HG02678 (cell line): ENCODE results near the gene WWOX.
"Not testable (repeated sequence)": the region's sequence is repeated elsewhere in the genome, so short reads cannot be mapped to it uniquely, and the experiment has no call there.

Source experiments
- ATAC-seq: cut with Tn5 transposase; IDR thresholded peaks from one replicate; pipeline ENCODE4 v1.9.1; 2021; ENCODE audit warnings: mild to moderate bottlenecking, moderate library complexity; ENCODE audit not compliant: unreplicated experiment

The WWOX gene

DNA sequence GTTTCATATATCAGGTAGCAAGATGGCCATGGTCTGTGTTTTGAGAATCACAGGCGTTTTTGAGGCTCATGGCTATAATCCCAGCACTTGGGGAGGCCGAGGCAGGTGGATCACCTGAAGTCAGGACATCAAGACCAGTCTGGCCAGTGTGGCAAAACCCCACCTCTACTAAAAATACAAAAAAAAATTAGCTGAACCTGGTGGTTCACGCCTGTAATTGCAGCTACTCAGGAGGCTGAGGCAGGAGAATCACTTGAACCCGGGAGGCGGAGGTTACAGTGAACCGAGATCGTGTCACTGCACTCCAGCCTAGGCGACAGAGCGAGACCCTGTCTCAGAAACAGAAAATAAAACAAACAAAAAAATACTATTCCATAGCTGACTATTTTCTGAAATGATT, 415.4 kb downstream of the WWOX start:
- not testable (repeated sequence) for ATAC-seq

DNA sequence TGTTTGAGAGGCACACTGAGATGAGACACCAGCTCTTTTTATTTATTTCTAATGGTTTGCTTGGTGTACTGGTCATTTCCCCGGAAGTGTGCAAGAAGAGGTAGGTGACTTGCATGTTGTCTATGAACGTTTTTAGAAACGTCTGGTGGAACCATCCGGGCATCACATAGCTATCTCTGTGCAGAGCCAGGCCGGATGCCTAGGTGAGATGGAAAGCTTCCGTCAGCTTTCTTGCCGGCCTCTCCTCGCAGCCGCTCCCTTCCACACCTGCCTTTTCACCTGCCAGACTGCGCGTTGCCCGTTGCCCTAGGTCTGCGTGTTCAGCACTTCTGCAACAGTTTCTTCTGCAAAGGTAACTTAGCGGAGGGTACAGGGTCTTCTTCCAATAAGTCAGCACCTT, 416.0 kb downstream of the WWOX start:
- no peak for ATAC-seq

DNA sequence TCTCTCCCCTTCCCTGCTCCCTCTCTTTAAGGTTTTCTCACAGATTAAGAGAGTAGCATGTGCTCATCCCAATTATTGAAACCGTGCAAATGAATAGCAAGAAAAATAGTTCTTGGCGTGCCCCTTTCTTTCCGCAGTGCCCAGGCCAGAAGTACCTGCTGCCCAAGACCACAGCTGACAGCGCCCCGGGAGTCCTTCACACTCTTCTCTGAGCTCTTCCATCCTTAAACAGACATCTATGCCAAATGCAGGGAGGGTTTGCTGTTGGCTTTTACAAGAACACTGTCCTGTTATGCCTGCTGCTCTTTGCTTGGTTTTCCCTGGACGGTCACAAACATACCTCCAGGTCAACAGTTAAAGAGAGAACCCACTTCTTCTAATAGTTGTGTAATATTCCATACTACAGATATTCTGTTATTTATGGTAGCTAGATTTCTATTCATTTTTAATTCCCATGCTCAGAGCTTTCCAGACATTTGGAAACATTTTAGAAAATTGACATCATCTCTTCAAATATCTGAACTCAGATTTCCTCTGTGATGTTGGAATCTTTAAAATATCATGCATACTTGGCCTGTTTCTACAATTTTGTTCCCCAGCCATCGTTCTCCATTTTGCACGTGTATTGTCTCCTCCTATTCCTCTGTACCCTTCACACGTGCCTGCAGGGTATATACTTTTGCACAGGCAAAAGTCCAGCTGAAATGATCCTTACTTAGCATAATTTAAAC, 416.7 kb downstream of the WWOX start:
- ATAC-seq, result no peak

DNA sequence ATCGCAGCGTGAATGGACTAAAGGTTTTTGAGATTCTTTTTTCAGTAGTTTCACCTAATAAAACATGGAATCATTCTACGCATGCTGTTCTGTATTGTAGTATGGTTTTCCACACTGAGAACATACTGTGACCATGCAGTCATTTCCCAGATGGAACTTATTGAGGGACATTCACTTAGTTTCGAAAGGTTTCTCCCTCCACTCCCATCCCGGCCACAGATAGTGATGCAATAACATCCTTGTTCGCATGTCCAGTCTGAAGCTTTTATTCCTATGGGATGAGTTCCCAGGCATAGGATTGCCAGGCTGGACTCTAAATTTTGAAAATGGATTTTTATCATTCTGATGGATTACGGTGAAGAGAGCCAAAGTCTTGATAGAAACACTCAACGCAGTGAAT, 420.4 kb downstream of the WWOX start:
- no peak for ATAC-seq

DNA sequence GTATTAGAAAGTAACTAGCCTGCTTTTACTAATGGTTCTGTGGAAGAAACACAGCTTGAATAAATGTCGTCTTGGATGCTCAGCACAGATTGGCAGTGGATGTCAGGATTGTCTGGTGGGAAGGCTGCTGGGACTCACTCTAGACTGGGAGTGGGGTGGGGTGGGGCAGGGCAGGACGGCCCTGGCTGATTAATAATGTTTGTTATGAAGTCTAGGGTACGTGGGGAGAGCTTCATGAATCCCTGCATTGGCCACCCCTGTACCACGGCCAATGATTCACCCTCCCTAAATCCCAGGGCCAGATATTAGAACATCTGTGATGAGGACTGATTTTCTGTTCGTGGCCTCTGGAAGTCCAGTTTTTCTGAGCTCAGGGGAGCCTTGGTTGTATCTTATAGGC, 421.0 kb downstream of the WWOX start:
- ATAC-seq, result no peak

DNA sequence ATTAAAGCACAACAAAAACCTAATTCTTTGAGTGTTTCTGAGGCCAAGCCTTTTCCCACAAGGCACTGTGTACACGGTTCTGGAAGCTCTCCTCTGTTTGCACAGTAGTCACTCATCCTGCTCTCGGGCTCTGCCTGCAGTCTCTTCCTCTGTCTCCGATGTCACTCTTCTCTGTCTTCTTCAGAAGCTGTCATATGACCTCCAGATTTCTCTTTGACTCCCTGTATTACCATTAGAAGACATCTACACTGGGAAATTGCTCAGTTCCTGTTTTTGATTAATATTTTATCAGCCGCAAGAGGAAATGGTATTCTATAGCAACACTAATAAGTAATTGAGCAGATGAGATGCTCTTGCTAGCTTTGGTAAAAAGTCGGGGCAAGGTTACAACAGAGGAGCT, 422.9 kb downstream of the WWOX start:
- peak; percentile 90 for ATAC-seq

DNA sequence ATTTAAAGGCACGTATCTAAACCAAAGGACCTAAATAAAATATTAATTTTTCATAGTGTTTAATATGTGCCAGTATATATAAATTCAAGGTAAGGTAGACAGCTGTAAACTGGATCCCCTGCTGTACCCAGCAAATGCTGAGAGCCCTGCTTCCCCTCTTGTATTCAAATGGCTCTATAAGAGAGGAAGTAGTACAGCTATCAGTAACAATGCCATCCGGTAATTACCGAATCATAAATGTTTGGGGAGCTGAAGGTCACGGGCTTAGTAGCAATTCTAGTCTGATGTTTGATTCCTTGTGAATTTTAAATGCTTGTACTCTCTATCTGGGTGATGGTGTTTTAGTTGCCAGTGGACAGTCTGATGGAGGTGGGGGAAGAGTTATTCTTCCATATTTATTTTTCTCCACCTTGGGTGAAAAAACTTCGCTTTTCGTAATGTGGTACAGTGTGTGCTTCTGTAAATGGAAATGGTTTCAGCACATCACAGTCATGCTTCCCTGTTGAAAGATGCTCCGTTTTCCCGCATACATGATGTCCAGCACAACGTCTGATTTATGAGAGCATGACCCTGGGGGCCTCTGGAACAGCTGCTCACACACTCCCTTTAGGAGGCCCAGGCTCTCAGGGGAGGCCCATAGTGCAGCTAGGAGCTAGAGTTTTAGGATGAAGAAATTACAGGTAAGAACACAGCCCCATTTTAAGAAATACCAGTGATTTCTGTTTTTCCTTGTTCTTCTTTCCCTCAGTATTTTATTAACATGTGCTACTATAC, 423.9 kb downstream of the WWOX start:
- ATAC-seq, result no peak

DNA sequence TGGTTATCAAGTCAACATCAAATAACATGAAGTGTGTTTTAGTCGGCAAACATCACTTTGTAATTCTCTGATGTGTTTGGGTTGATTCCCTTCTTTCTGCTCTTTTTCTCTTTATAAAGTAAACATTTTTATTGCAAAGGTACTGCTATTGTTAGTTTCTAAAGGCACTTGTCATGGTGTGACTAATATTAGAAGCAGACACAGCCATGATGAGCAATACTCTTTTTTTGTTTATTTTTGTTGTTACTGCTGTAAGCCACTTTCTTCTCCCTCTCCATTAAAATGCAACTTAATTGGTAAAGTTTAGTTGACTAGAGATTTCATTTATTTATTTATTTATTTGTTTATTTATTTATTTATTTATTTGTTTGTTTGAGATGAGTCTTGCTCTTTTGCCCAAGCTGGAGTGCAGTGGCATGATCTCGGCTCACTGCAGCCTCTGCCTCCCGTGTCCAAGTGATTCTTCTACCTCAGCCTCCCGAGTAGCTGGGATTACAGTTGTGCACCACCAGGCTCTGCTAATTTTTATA, 424.7 kb downstream of the WWOX start:
- ATAC-seq, result no peak

DNA sequence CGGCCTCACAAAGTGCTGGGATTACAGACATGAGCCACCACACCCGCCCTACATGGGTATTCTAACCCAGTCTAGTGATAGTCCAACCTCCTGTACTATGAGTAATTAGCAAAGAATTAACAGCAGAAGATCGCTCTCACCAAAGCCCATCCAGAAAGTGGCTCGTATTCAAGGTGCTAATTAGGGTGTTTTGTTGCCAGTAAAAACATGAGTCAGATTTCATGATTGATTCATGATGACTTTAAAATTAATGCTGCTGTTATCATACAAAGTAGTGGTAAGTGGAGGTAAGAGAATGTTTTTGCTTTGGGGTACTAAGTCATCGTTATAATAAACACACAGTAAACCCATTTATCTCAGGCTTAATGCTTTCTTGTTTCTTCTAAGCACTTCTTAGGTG, 428.8 kb downstream of the WWOX start:
- ATAC-seq, result no peak

DNA sequence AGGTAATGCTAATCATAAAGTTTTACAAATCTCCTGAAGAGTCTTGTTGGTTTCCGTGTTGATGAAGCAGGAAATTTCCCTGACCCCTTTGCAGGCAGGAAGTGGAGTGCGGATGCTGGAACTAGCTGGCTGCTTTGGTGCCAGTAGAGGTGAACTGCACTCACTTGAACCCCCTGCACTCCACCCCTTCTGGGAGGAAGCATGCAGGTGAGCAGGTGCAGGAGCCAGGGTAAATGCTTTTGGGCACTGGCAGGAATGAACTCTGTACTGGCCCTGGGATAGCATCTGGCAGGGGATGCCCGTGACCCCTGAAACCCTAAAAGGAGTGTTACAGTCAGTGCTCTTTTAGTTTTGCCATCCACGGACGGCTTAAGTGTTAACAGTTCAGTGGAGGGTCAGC, 430.4 kb downstream of the WWOX start:
- ATAC-seq, result no peak

DNA sequence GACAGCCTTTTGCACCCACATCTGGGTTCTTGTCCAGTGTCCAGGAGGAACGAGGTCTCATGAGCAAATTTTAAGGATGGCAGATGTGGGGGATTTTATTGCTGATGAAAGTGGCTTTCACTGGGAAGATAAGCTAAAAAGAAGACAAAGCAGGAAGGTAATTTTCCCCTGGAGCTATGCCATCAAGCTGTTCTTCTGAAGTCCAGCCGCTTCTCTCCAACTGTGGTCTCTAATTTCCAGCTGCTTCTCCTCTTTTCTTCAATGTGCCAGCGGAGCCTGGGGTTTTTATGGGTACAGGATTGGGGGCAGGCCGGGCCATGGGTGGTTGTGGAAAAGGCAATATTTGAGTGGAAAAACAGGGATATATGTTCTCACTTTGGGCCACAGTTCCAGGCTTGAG, 430.8 kb downstream of the WWOX start:
- ATAC-seq, result no peak

DNA sequence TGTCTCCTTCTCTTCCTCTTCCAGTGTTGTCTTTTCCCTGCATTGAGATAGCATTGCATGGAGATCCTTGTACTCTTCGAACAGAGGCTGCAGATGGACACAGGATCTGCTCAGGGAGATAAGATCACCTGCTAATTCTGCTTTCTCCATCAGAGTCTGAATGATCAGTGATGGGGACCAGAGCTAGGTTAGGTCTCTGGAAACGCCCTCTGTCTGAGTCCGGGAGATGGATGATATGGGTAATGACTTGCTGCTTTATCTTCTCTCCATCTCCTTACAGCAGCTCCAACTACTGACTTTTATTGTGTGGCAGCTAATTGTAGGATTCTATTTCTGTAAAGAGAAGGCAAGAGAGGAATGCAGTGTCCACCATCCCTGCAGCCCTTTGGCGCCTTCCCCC, 435.6 kb downstream of the WWOX start:
- ATAC-seq, result no peak

DNA sequence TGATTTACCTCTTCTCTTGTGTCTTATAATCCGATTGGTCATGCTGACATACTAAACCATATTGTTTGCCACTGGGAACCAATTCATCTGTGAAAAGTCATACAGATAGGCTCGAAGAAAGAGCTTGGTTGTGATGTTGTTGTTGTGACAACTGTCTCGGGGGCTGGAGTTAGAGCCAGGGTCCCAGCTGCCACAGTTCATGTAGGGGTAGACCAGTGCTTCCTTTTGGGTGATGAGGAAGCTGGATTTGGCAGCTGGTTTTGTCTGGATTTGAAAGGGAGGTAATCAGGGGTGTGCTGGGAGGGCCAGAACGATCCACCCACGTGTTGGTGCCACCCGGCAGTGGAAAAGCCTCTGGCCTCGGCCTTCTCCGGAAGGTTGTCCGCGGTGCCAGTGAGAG, 438.1 kb downstream of the WWOX start:
- no peak for ATAC-seq

DNA sequence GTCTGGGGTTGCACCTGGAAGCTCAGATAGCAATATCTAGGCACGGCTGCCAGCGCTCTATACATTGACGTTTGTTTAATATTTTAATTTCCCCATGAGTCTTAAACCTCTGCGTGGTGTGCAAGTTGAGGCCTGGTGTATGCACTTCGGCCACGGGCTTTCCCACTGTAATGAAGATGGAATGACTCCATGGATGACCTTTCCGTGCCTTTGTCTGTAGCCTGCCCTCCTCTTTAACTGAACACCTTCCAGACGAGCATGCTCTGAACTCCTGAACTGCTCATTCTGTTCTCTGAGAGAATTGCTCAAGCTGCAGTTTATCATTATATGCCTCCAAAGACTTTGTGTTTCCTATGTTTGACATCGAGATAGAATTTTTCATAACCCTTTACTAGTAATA, 438.8 kb downstream of the WWOX start:
- ATAC-seq, result no peak

DNA sequence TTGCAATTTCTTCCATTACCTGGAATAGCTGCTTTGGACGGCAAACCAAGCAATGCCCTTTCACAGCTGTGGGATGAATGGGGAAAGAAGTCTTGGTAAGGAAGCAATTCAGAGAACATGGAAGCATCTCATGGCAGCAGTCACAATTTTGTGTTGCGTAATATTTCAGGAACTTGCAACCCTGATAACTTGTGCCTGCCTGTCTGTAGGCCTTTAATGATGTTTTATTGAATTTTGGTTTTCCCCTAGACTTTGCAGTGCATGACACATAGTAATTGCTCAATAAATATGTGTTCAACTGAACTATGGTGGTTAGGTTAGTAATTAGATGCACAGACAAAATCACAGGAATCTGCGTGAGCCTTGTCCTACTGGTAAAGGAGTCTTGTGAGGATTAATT, 439.5 kb downstream of the WWOX start:
- ATAC-seq, result no peak

DNA sequence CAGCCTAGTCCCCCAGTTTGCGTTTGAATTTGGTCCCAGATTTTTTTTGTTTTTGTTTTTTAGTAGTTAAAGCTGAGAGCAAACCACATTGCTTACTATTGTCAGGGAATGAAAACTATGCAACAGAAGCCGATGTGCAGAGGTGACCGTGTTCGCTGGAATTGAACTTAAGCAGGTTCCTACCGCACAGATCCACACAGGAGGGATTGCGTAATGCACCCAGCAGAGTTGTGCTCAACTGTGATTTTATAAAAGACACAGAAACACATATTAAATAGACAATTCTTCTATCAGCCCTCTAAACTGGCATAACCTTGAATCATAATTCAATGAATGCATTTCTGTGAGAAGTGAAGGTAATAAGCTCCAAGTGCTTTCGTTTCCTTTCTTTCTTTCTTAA, 443.0 kb downstream of the WWOX start:
- ATAC-seq, result no peak

DNA sequence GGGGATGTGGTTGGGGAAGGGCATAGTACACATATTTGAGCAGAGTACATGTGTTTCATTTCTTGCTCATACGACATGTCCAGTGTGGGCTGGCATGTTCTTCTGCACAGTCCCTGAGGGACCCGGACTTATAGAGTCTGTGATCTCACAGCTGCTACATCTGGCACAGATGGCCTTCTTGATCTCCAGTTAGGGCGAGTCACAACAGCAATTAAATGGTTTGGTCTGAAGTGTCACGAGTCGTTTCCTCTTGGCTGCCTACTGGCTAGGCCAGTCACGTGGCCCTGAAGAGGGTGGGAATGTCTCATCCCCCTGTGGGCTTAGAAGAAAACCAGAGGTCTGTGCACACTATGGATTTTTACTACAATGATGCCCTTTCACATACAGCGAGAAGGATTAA, 443.6 kb downstream of the WWOX start:
- ATAC-seq, result no peak

DNA sequence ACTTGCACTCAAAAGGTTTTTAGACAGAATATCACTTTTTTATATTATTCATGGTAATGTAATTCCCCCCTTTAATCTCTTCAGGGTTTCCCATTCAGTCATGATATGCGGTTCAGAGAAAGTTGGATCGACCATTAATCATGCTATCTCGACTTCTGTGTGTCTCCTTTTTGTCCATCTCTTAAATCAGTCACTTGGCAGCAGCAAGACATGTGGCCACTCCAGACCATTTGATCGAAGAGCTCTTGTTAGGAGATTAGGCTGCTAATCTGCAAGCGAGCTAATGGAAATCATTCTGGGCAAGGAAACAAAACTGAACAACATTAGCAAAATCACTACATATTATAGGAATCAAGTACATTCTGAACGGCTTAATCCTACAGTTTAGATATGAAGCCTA, 449.9 kb downstream of the WWOX start:
- ATAC-seq, result no peak

DNA sequence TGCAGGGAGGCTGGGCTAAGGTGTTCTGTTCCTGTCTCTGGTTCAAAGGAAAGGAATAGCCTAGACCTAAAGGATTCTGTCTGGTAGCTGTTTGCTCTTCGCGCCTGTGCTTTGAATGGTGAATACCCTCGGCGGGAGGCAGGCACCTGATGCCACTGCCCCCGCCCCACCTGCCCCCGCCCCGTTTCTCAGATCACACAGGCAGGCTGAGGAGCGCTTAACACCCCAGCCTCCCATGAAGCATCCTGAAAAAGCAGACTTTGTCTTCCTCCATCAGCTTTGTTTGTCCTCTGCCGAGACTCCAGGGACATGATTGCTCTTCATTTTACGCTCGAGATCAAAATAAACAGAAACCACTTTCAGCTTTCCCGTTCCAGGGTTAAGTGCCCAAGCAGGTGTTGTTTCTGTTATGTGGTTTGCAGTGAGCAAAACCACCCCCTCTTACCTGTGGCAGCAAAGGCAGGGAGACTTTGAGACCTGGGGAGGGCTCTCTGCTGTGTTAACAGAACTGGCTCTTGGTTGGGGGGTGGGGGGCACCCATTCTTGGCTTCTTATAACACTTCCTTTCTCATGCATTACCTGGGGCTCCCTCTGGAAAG, 452.1 kb downstream of the WWOX start:
- no peak for ATAC-seq

DNA sequence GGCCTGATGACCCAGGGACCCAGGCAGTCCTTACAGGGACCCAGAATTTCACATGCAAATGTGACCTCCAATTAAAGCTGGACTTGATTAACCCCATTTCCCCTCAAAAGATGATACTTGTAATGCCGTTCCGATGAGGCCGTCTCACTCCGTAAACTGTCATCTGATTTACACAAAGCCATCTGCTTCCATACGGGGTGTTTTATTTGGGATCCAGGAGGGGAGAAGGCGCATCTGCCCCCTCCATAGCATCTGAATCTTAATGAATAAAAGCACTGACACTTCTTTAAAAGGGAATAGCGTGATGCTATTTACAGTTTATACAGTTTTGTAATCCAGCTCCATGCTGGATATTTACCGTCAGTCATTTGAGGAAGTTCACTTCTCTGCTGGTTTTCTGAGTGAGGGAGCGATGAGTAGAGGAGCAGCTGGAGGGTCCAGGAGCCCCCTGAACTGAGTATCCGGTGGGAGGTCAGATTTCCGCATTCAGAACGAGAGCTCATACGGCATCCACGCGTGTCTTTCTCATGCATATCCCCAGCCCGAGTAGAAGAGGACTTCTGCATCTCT, 452.7 kb downstream of the WWOX start:
- no peak for ATAC-seq

DNA sequence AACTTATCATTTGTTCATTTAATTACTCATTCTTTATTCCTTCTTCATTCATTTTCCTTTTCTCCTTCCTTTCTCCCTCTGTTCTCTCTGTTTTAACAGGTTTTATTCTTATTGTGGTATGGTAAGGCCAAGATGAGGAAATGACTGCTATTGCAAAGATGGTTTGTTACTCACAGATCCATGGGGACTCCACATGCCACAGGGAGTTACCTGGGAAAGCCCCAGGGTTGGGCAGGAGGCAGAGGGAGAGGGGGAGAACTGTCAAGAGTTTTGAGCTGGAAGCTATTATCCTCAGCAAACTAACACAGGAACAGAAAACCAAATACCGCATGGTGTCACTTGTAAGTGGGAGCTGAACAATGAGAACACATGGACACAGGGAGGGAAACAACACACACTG, 453.3 kb downstream of the WWOX start:
- no peak for ATAC-seq
